ENCODE measurements around the gene AMIGO3. TPM values are rescaled to one million over a fixed set of nuclear protein-coding genes. Genes with fewer than 3 reads are reported as not detected.

The AMIGO3 gene
- total RNA-seq, 1 experiment from 2014 or later = 0.32 TPM

DNA sequence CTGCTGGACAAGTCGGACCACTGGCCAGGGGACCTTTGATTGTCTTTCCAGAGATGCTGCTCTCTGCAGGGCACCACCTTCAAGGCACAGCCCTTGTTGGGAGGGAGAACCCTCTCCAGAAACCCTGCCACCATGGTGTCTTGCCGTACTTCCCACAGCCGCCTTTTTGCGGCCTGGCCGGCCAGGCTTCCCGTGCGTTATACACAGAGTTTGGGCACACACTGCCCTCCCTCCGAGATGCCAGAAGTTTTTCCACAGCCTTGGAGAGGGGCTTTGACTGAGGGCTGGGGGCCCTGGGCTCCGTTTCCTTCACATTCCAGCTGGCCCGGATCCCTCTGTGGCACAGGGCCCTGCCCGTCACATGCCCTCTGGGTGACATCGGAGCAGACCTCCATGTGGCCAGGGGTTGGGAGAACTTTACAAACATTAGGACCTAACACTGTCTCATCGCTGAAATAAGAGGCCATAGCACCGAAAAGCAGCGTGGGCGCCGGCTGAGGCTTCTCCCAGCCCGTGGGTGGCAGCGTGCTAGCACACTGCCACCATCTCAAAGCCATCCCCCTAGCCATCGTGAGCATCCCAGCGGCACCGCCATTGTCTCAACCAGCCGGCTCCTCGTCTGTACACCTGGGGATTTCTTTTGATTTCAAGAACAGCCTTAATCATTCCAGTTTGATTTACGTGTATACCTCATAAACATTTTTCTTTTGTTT is 51.6 kb downstream of the AMIGO3 start:
- ChIA-PET POLR2A (no interaction called here), RAD21 (ENCODE audit: low non-redundant PET in 1 of 2, low total read pairs in 2 of 2, uncharacterized antibody in 2 of 2, unreplicated experiment in 2 of 2) (no interaction called here), CTCF (interaction anchor here (0.9 kb wide), 1 partner anchor 128 kb away, joined by 3 read pairs; no protein-coding TSS in a partner anchor)
- Histone ChIP-seq H4K20me1 (ENCODE audit: insufficient read depth) (no peaks in the 10 kb centered on the region), H2AFZ (ENCODE audit: low read depth, low read length, poor library complexity, severe bottlenecking) (no peak overlapping the region), H3K27me3 (ENCODE audit: insufficient read depth, low read length) (no peaks in the 10 kb centered on the region), H3K9me3 (ENCODE audit: control insufficient read depth in 1 of 2, insufficient read depth in 1 of 2, low read depth in 1 of 2, low read length in 2 of 2) (no peaks in the 10 kb centered on the region), H3K36me3 (ENCODE audit: control insufficient read depth in 1 of 2, insufficient read depth in 2 of 2, low read length in 2 of 2) (no peaks in the 10 kb centered on the region), H3K79me2 (ENCODE audit: insufficient read depth, low read length) (no peaks in the 10 kb centered on the region), H3K4me1 (ENCODE audit: control insufficient read depth in 1 of 2, insufficient read depth in 2 of 2, low read length in 2 of 2) (peaks cover 6 to 34% of the 10 kb centered on the region in 2 experiments; a peak in 3 of 4 replicates), H3K27ac (ENCODE audit: low read depth, low read length) (no peak overlapping the region), H3K9me2 (ENCODE audit: insufficient read depth) (no peaks in the 10 kb centered on the region), H3K9ac (ENCODE audit: low read length) (no peak overlapping the region), H3K4me3 (replicated peaks in 1 of 2; ENCODE audit: low read depth in 1 of 2, low read length in 2 of 2) (no peak overlapping the region), H3K4me2 (ENCODE audit: low read length) (no peak overlapping the region)
- no peak for ATAC-seq
- TF ChIP-seq SP1 (IDR thresholded peaks at IDR 0.05; ENCODE audit: low read depth) = no peak
- TF ChIP-seq SIN3A (IDR thresholded peaks at IDR 0.05; ENCODE audit: low read depth) = no peak
- no peak for TF ChIP-seq ELF1 (IDR thresholded peaks at IDR 0.05; ENCODE audit: borderline replicate concordance, low read depth)
- no peak for TF ChIP-seq EZH2 (IDR thresholded peaks at IDR 0.05)
- intact Hi-C loops (cut with micrococcal nuclease) = no loop called here
- BruUV-seq (replicated peaks) = no TSS peak
- no peak for DNase-seq (ENCODE audit: low read depth, low spot score)

Other genes starting within 250 kb of the AMIGO3 start
- 99.9 TPM for gene DAG1, start 249.4 kb downstream of the AMIGO3 start, total RNA-seq (2021; ENCODE audit: unreplicated experiment)
- gene BSN, start 165.2 kb downstream of the AMIGO3 start, total RNA-seq (2021; ENCODE audit: unreplicated experiment) = 1.5 TPM
- gene APEH, start 45.3 kb downstream of the AMIGO3 start, total RNA-seq (2021; ENCODE audit: unreplicated experiment) = 246 TPM
- gene MST1, start 30.2 kb downstream of the AMIGO3 start, total RNA-seq (2021; ENCODE audit: unreplicated experiment) = 15.4 TPM
- gene RNF123, start 30.1 kb downstream of the AMIGO3 start, total RNA-seq (2021; ENCODE audit: unreplicated experiment) = 71.9 TPM
- gene GMPPB, start 4.3 kb upstream of the AMIGO3 start, total RNA-seq (2021; ENCODE audit: unreplicated experiment) = 24.1 TPM
- 30.6 TPM for gene IP6K1, start 66.9 kb upstream of the AMIGO3 start, total RNA-seq (2021; ENCODE audit: unreplicated experiment)
- not detected for gene CDHR4, start 80.2 kb upstream of the AMIGO3 start, total RNA-seq (2021; ENCODE audit: unreplicated experiment)
- 1.6 TPM for gene INKA1, start 83.6 kb upstream of the AMIGO3 start, total RNA-seq (2021; ENCODE audit: unreplicated experiment)
- 2.6 TPM for gene UBA7, start 94.3 kb upstream of the AMIGO3 start, total RNA-seq (2021; ENCODE audit: unreplicated experiment)
- 25.5 TPM for gene TRAIP, start 136.9 kb upstream of the AMIGO3 start, total RNA-seq (2021; ENCODE audit: unreplicated experiment)
- 0.10 TPM for gene CAMKV, start 150.2 kb upstream of the AMIGO3 start, total RNA-seq (2021; ENCODE audit: unreplicated experiment)
- 113 TPM for gene MST1R, start 184.2 kb upstream of the AMIGO3 start, total RNA-seq (2021; ENCODE audit: unreplicated experiment)
- gene MON1A, start 210.1 kb upstream of the AMIGO3 start, total RNA-seq (2021; ENCODE audit: unreplicated experiment) = 9.0 TPM
- gene RBM6, start 220.5 kb upstream of the AMIGO3 start, total RNA-seq (2021; ENCODE audit: unreplicated experiment) = 58.3 TPM

All from HCT116 (cell line).